ENCODE data around the gene TMPRSS13.
"Not testable (repeated sequence)": the region's sequence is repeated elsewhere in the genome, so short reads cannot be mapped to it uniquely, and the experiment has no call there.

TMPRSS13 gene

DNA sequence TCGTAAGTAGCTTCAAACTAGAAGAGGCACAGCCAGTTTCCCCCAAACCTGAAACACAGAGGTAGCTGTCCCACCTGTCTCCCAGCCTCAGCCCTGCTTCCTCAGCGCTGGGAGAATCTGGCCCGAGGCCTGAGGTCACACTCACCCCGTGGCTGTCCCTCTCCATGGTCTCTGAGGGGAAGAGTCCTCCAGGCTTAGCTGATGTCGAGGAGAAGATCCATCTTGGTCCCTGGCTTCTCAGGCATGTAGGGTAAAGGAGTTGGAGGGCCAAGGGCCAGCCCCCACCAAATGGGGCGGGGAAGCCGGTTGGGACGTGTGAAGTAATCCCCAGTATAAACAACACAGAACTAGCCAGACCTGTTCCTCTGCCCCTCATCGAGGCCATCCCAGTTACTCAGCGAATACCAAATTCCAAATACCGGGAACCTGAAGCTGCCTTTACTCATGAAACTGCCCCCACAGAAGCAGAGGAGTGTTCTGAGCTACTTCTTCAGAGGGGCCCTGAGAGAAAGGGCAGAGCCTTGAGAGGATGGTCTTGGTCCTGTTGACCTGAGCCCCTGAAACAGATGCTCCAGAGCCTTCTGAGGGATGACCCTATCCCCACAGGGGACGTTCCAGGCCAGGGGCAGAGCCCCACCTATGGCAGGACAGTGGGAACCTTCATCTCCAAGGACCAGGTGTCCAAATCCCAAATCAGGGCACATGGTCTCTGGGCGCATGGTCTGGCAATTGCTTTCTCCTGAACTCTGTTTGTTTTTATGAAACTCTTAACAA, at the start of gene TMPRSS13:
TMPRSS13 (minus strand) TSS at position 261 of the 774 bp plus-strand sequence; CDS start at position 166, 95 bp downstream.
- DNase-seq (ENCODE audit: low read depth in 4 of 4, low spot score in 1 of 4), result no peak

DNA sequence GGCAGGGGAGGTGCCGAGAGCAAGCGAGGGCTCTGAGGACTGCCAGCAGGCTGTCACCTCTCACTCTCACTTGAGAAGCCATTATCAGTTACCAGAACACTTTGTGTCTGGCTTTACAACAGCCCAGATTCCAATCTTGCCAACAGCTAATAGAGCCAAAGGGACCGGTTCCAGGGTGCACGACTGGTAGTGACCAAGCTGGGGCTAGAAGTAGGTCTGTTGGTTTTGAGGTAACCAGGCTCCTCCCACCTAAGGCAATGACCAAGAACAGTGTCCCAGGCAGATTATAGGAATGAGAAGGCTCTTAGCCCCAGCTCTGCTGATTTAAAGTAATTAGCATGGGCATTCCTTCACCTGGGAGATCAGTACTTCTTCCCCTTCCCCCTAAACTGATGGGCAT, 49.8 kb upstream of the TMPRSS13 start:
- DNase-seq (ENCODE audit: low read depth in 4 of 4, low spot score in 1 of 4), result no peak

DNA sequence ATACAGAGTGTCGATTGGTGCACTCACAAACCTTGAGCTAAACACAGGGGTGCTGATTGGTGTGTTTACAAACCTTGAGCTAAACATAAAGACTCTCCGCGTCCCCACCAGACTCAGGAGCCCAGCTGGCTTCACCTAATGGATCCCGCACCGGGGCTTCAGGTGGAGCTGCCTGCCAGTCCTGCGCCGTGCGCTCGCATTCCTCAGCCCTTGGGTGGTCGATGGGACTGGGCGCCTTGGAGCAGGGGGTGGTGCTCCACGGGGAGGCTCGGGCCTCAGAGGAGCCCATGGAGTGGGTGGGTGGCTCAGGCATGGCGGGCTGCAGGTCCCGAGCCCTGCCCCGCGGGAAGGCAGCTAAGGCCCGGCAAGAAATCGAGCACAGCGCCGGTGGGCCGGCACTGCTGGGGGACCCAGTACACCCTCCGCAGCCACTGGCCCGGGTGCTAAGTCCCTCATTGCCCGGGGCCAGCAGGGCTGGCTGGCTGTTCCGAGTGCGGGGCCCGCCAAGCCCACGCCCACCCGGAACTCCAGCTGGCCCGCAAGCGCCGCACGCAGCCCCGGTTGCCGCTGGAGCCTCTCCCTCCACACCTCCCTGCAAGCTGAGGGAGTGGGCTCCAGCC, 49.2 kb upstream of the TMPRSS13 start:
- not testable (repeated sequence) for DNase-seq (ENCODE audit: low read depth in 4 of 4, low spot score in 1 of 4)

DNA sequence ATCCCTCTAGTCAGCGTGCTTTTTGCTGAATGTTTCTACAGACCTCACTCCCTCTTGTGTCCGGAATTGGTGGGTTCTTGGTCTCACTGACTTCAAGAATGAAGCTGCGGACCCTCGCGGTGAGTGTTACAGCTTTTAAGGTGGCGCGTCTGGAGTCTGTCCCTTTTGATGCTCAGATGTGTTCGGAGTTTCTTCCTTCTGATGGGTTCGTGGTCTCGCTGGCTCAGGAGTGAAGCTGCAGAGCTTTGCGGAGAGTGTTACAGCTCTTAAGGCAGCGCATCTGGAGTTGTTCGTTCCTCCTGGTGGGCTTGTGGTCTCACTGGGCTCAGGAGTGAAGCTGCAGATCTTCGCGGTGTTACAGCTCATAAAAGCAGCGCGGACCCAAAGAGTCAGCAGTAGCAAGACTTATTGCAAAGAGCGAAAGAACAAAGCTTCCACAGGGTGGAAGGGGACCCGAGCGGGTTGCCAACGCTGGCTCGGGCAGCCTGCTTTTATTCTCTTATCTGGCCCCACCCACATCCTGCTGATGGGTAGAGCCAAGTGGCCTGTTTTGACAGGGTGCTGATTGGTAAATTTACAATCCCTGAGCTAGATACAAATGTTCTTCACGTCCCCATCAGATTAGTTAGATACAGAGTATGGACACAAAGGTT, 48.5 kb upstream of the TMPRSS13 start:
- not testable (repeated sequence) for DNase-seq (ENCODE audit: low read depth in 4 of 4, low spot score in 1 of 4)

DNA sequence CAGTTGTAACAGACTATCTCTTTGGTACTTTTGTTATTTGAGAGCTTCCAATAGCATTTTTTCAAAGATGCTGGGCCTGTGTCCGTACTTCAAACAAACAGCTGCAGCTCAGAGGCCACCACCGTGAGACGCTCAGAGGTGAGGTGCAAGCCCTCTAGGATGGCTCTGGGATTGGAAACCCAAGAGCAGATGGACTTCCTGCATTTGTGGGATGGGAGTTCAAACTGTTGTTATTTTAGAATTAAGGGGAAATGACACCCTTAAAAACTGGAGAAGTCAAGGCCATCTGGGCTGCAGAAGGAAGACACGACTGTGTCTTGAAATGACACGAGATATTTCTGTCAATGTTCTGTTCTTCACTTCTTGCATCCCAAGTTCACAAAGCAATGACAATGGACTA, 47.8 kb upstream of the TMPRSS13 start:
- DNase-seq (ENCODE audit: low read depth in 4 of 4, low spot score in 1 of 4), result no peak

DNA sequence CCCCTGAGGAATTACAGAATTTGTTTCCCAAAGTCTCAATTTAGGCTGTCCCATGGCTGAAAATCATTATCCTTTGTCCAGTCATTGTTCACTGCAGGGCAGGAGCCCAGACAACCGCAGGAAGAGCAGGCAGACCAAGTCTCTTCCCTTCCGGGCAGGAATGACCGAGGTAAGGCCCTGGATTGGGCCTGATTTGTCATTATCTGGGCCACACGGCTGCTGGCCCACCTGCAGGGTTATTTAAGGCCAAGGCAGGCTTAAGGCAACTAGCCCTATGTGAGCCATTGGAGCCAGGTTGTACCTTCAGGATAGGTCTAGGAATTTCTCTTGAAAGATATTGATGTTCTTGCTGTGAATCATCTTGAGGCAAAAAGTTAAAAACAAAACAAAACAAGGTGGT, 47.2 kb upstream of the TMPRSS13 start:
- DNase-seq (ENCODE audit: low read depth in 4 of 4, low spot score in 1 of 4), result no peak

DNA sequence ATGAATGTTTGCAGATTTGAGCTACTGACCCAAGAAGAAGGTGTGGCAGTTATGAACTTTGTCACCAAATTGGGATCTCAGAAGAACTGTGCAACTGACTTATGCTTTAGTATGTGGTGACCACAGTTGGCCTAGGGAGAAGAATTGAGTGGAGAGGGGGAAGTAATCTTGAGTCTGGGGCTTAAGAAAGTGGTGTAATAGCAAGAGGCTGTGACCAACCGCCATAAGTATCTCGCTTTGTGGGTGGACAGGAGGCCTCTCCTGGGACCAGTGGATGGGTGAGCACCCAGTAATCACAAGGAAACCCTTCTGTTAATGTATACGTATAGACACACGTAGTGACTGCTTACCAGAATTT, 44.3 kb upstream of the TMPRSS13 start:
- DNase-seq (ENCODE audit: low read depth in 4 of 4, low spot score in 1 of 4), result no peak

DNA sequence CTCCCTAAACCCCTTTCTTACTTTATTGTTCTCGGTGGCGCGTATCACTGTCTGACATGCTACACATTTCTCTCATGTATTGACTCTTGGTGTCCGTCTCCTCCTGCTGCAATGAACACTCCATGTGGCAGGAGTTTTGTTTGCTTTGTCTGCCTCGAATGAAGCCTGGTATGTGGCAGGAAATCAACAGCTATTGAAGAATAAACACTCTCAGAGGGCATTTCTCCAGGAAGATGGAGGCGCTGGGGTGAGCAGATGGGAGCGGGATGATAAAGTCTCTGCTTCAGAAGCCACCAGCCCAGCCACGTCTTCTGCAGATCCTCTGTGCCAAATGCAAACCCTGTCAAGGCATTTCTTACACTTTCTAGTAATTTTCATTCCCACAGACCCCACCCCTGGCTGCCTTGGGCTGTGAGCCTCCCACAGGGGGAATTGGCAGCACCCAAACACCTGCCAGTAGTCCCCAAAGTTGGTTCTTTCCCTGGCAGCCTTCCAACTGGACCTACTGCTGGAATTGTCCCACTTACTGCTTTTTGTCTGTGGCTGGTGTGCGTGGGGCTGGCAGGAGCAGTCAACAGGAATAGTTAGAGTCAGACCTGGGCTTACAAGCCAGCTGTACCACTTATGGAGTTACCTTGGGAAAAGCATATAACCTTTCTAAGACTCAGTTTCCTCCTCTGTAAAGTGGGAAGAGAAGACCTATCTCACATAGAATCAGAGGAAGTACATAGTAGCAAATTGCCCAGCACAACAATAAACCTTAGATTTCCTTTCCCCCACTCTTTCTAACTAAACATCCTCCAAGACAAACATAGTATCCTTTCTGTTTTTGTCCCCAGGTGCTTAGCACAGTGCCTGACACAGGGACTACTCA, 43.7 kb upstream of the TMPRSS13 start:
- DNase-seq (ENCODE audit: low read depth in 4 of 4, low spot score in 1 of 4), result no peak

DNA sequence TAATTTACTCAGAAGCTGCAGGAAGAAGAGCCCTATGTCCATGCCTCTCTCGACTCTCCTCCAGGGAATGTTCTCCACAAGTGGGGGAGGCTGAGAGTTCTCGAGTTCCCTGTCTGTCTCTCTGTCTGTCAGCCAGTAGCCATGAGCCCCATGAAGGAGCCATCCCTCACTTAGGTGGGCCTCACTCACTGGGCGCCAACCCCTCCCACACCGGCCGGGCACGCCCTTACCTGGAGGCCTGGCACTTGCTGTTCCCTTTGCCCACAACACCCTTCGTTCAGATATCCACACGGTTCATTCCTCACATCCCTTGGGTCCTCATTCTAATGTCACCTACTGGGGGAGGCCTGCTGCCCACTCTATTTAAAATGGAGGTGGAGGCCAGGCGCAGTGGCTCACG, 42.8 kb upstream of the TMPRSS13 start:
- no peak for DNase-seq (ENCODE audit: low read depth in 4 of 4, low spot score in 1 of 4)

DNA sequence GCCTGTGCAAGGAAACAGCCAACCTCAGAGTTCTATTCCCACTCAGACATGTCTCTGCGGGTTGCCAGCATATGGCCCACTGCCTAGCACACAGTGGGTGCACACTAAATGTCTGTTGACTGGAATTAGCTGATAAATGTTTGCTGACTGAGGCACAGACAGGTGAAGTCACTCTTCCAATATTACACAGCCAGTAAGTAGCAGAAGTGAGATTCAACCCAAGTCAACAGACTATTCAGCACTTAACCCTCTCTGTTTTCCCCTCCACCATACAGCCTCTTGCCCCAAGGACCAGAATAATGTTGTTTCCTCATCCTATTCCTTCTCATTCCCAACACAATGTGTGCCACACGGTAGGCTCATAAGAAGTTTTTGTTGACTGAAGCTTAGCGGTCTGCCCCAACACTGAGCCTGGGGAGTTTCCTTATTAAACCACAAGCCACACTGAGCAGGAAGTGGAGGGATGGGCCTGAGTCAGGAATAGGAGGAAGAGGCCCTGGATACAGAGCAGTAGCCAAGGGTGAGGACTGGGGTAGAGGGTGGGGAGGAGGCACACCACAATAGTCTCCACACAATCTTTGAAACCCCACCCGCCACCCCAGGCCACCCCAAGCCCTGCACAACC, 41.3 kb upstream of the TMPRSS13 start:
- no peak for DNase-seq (ENCODE audit: low read depth in 4 of 4, low spot score in 1 of 4)

DNA sequence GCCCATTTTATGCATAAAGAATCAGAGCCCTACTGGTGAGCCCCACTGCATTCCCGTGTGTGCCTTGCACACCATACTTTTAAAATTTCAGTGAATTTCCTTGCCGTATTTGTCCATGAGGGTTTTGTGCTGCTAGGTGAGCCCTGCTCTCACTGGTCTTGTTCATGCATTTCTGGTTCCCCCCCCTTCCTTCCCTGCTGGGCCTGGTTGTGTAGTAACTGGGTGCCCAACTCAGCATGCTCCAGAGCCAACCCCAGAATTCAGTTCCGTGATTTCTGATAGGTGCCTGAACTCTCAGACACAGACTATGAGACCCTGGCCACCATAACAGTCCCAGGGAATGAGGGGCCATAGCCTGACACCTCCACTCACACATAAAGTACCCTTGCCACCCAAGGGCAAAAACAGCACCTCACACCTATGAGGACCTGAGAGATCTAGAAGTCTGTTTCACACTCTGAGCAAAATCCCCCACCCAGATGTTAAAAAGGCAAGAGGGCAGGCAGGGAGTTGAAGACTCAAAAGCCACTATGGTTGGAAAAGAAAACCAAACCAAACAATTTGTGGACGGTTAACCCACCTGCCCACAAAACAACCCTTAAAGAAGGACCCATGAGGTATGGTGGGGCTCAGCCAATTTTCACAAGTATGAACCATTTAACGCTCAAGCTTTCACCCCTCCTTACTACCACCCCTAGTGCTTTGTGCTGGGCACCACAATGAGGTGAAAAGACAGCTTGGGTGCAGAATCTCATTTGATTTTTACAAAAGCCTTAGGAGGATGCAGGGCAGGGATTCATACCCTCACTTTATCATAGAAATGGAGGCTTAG, 40.2 kb upstream of the TMPRSS13 start:
- no peak for DNase-seq (ENCODE audit: low read depth in 4 of 4, low spot score in 1 of 4)

DNA sequence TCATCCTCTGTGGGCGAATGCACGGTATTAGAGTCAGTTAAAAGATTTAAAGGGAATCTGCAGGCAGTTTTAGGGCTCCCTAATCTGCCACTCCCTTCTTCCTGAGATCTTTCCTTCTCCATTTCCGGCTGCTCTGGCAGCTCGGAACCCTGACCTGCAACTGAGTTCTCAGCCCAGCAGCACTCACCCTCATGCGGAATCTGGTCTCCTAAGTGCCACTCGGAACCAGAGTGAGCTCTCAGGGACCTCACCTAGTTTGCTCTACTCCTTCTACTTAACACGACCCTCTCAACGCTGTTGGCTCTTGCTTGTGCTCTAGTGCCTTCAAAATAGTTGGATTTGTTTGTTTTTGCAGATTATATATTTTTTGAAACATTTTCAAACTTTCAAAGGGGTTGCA, 37.7 kb upstream of the TMPRSS13 start:
- no peak for DNase-seq (ENCODE audit: low read depth in 4 of 4, low spot score in 1 of 4)

DNA sequence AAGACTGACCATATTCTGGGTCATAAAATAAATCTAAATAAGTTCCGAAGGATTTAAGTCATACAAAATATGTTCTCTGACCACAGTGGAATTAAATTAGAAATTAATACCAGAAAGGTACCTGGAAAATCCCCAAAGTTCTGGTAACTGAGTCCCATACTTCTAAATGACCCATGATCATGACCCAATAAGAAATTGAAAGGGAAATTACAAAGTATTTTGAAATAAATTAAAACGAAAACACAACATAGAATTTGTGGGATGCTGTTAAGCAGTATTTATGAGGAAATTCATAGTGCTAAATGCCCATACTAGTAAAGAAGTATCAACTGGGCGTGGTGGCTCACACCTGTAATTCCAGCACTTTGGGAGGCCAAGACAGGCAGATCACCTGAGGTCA, 33.6 kb upstream of the TMPRSS13 start:
- no peak for DNase-seq (ENCODE audit: low read depth in 4 of 4, low spot score in 1 of 4)

DNA sequence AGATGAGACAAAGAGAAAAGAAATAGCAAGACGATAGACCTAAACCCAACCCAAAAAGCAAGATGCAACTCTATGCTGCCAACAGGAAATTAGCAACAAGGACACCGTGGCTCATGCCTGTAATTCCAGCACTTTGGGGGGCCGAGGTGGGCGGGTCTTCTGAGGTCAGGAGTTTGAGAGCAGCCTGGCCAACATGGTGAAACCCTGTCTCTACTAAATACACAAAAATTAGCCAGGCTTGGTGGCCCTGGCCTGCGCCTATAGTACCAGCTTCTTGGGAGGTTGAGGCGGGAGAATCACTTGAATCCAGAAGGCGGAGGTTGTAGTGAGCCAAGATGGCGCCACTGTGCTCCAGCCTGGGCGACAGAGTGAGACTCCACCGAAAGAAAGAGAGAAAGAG, 32.7 kb upstream of the TMPRSS13 start:
- DNase-seq (ENCODE audit: low read depth in 4 of 4, low spot score in 1 of 4), result no peak

DNA sequence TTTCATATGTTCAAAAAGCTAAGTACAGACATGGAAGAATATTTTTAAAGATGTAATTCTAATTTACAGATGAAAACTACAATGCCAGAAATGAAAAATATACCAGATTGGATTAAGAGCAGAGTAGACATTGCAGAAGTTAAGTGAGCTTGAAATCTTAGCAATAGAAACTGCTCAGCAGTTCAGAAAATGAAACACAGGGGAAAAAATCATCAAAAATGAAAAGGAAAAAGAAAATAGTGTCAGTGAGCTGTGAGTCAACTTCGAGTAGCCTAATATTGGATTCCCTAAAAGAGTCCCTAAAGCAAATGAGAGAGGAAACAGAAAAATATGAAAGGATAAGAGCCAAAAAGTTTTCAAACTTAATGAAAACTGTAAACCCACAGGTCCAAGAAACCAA, 31.2 kb upstream of the TMPRSS13 start:
- DNase-seq (ENCODE audit: low read depth in 4 of 4, low spot score in 1 of 4), result no peak

DNA sequence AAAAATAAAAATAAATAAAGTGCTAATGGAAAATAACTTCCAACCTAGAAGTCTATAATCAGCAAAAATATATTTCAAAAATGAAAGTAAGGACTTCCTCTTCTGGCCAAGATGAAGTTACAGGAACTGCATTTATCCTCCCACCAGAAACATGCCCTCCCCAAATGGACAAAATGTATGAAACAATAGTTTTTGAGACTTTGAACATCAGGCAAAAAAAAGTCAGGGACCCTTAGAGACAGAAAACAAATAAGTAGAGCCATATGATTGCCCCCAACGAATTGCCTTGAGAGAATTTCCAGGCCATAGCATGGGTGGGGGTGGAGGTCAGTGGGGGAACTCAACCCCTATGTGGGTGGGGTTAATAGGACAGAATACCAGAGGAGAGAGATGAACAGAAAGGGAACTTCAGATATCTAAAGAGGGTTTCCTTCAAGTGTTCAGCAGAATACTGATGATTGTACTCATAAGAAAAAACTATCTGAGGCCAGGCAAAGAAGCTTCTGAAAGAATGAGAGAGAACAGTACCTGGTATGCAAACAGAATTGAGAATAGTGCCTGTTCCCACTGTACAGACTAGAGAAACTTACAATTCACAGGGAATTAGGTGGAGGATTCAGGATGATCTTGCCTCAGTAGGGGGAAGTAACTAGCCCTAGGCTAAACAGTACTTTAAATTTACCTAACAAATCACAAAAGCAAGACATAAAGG, 30.4 kb upstream of the TMPRSS13 start:
- no peak for DNase-seq (ENCODE audit: low read depth in 4 of 4, low spot score in 1 of 4)

DNA sequence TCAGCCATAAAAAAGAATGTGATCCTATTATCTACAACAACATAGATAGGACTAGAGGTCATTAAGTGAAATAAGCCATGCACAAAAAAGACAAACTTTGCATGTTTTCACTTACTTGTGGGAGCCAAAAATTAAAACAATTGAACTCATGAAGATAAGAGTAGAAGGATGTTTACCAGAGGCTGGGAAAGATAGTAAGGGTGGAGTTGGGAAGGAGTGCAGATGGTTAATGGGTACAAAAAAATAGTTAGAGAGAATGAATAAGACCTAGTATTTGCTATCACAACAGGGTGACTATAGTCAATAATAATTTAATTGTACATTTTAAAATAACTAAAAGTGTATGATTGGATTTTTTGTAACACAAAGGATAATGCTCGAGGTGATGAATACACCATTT, 29.7 kb upstream of the TMPRSS13 start:
- DNase-seq (ENCODE audit: low read depth in 4 of 4, low spot score in 1 of 4), result no peak

DNA sequence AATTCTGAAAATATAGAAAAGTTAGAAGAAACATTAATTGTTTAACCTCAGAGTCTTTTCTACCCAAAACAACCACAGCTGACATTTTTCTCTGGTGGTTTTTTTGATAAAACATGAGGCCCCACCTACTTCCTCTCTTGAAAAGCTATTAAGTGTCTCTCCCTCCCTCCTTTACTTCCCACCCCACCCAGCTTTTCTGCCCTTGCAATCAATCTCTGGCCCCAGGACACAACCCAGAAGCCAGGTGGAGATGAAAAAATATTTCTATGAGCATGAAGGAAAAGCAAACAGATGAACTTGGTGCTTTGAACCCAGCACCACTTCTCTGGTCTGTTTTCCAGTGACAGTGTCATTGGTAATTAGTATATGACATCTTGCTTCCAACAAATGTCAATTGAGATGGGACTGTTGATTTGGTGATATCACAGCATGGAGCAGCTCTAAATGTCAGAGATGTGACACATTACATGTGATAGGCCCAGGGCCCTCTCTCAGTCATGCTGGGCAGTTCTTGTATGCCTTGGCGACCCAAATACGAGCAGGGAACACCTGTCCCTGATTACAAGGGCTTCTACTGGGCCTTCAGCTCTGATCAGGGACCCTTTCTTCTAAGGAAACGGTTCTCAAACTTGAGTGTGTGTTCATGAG, 23.9 kb upstream of the TMPRSS13 start:
- DNase-seq (ENCODE audit: low read depth in 4 of 4, low spot score in 1 of 4), result no peak

Measured in stimulated activated CD4-positive, alpha-beta T cell treated with anti-CD3 and anti-CD28 coated beads, Interleukin-1b, Interleukin-23, amount 100 ng/mL, for 24 hours (primary cell).